ENCODE results near the gene KRIT1. TPM values are rescaled to one million over a fixed set of nuclear protein-coding genes. Genes with fewer than 3 reads are reported as not detected.
"Not testable (repeated sequence)": the region's sequence is repeated elsewhere in the genome, so short reads cannot be mapped to it uniquely, and the experiment has no call there.

The KRIT1 gene
- total RNA-seq, 4 donors from 2014 or later, result 28.7 to 47.6 (median 32.5) TPM

- Histone ChIP-seq H3K36me3 (peaks cover 0 to 83% of the 10 kb centered on the region in 2 donors), H3K4me3 (no peak overlapping the region), H3K27ac (no peak overlapping the region), H3K27me3 (no peaks in the 10 kb centered on the region), H3K4me1 (no peaks in the 10 kb centered on the region), H3K9me3 (no peaks in the 10 kb centered on the region)
- DNase-seq, result no peak
- intact Hi-C loops (cut with DNase I; ENCODE audit: low total_unique reads) (no loop called here), in situ Hi-C loops (cut with MboI; ENCODE audit: low sequenced_read_pairs in 4 of 4) (loop anchor here in 1 of 4 donors (25.0 kb wide), 1 partner anchor 356 kb away; no protein-coding TSS in a partner anchor)
- ATAC-seq, result no peak
- TF ChIP-seq POLR2A (IDR thresholded peaks at IDR 0.05), result no peak
- TF ChIP-seq, protein P1, sequence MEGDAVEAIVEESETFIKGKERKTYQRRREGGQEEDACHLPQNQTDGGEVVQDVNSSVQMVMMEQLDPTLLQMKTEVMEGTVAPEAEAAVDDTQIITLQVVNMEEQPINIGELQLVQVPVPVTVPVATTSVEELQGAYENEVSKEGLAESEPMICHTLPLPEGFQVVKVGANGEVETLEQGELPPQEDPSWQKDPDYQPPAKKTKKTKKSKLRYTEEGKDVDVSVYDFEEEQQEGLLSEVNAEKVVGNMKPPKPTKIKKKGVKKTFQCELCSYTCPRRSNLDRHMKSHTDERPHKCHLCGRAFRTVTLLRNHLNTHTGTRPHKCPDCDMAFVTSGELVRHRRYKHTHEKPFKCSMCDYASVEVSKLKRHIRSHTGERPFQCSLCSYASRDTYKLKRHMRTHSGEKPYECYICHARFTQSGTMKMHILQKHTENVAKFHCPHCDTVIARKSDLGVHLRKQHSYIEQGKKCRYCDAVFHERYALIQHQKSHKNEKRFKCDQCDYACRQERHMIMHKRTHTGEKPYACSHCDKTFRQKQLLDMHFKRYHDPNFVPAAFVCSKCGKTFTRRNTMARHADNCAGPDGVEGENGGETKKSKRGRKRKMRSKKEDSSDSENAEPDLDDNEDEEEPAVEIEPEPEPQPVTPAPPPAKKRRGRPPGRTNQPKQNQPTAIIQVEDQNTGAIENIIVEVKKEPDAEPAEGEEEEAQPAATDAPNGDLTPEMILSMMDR (IDR thresholded peaks at IDR 0.05 in 4 of 5, conservative IDR thresholded peaks at IDR 0.05 in 1 of 5), result no peak
Observed at GRCh38 chr7:92205987-92206386, 39.7 kb downstream of the KRIT1 start.

DNA sequence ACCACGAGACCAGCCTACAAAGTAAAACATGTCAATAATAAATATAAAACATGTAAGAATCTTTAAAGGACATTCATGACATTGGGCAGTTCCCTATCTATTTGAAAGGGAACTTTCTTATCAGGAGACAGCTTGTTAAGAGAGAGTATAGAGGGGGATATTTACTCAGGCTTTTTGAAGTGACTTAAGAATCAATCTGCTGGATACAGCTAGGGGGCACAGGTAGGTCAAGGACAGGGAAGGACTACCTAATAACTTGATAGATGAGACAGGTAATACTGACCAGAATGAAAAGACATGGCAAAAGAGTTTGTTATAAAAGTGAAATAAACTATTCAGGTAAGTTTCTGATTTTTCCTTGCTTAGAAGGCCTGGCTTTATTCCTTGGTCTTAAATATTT, 44.9 kb downstream of the KRIT1 start:
- H3K4me3 ChIP-seq, result no peak overlapping the region
- in situ Hi-C loops (cut with MboI; ENCODE audit: low sequenced_read_pairs in 4 of 4) (loop anchor here in 1 of 4 donors (25.0 kb wide), 1 partner anchor 362 kb away; no protein-coding TSS in a partner anchor), intact Hi-C loops (cut with DNase I; ENCODE audit: low total_unique reads) (no loop called here)
- no peak for TF ChIP-seq POLR2A (IDR thresholded peaks at IDR 0.05)
- TF ChIP-seq, protein P1 (IDR thresholded peaks at IDR 0.05 in 4 of 5, conservative IDR thresholded peaks at IDR 0.05 in 1 of 5), result no peak
- H3K9me3 ChIP-seq, result no peaks in the 10 kb centered on the region
- peaks cover 0 to 70% of the 10 kb centered on the region in 2 donors for H3K36me3 ChIP-seq
- H3K27ac ChIP-seq, result no peak overlapping the region
- no peak for ATAC-seq
- no peak for DNase-seq
- H3K4me1 ChIP-seq, result no peaks in the 10 kb centered on the region
- no peaks in the 10 kb centered on the region for H3K27me3 ChIP-seq

GRCh38 chr7:92192326-92192725, 53.4 kb downstream of the KRIT1 start:
- no peak overlapping the region for H3K4me3 ChIP-seq
- intact Hi-C loops (cut with DNase I; ENCODE audit: low total_unique reads) (no loop called here), in situ Hi-C loops (cut with MboI; ENCODE audit: low sequenced_read_pairs in 4 of 4) (no loop called here)
- H3K27ac ChIP-seq, result no peak overlapping the region
- H3K9me3 ChIP-seq, result no peaks in the 10 kb centered on the region
- H3K4me1 ChIP-seq, result no peaks in the 10 kb centered on the region
- TF ChIP-seq, protein P1 (IDR thresholded peaks at IDR 0.05 in 4 of 5, conservative IDR thresholded peaks at IDR 0.05 in 1 of 5), result no peak
- TF ChIP-seq POLR2A (IDR thresholded peaks at IDR 0.05), result no peak
- DNase-seq, result no peak
- no peaks in the 10 kb centered on the region for H3K36me3 ChIP-seq
- no peak for ATAC-seq
- H3K27me3 ChIP-seq, result no peaks in the 10 kb centered on the region

GRCh38 chr7:92189246-92189645, 56.5 kb downstream of the KRIT1 start:
- H3K36me3 ChIP-seq; DNase-seq; H3K27ac ChIP-seq; H3K4me3 ChIP-seq; H3K4me1 ChIP-seq; H3K27me3 ChIP-seq; intact Hi-C loops (cut with DNase I; ENCODE audit: low total_unique reads); ATAC-seq; H3K9me3 ChIP-seq; in situ Hi-C loops (cut with MboI; ENCODE audit: low sequenced_read_pairs in 4 of 4): not testable (repeated sequence)

DNA sequence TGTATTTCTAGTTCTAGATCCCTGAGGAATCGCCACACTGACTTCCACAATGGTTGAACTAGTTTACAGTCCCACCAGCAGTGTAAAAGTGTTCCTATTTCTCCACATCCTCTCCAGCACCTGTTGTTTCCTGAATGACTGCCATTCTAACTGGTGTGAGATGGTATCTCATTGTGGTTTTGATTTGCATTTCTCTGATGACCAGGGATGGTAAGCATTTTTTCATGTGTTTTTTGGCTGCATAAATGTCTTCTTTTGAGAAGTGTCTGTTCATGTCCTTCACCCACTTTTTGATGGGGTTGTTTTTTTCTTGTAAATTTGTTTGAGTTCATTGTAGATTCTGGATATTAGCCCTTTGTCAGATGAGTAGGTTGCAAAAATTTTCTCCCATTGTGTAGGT, 61.4 kb downstream of the KRIT1 start:
- ATAC-seq; DNase-seq; H3K4me1 ChIP-seq; H3K4me3 ChIP-seq; H3K27me3 ChIP-seq; H3K9me3 ChIP-seq; in situ Hi-C loops (cut with MboI; ENCODE audit: low sequenced_read_pairs in 4 of 4); H3K36me3 ChIP-seq; H3K27ac ChIP-seq; intact Hi-C loops (cut with DNase I; ENCODE audit: low total_unique reads): not testable (repeated sequence)
